OCI-LY3 (cell line): Measurements from ENCODE around the gene ZNF791.

Source experiments
- H2AFZ ChIP-seq: fragments of 200-600, 300-600 bp; shearing (Covaris generic); 2 replicates; pipeline ENCODE4 v1.6.0; 2014; ENCODE audit warnings: antibody characterized with exemption, low read depth, low read length
- H3K27ac ChIP-seq: fragments of 200-600, 300-600 bp; sonication (generic); 2 replicates; pipeline ENCODE4 v1.5.1; 2014; ENCODE audit warnings: mild to moderate bottlenecking, low read length, moderate library complexity, mixed read lengths
- H3K27me3 ChIP-seq: fragments of 200-600, 300-600 bp; sonication (generic); 2 replicates; pipeline ENCODE4 v1.6.1; 2014; ENCODE audit warnings: low read depth, low read length, mixed read lengths
- H3K36me3 ChIP-seq: fragments of 200-600, 300-600 bp; sonication (generic); replicated peaks from 2 replicates; pipeline ENCODE3; 2014; ENCODE audit warnings: low read depth, low read length, mixed read lengths
- H3K4me1 ChIP-seq: fragments of 300-600, 200-600 bp; sonication (generic); 2 replicates; pipeline ENCODE4 v1.6.1; 2014; ENCODE audit warnings: low read length, mixed read lengths
- H3K4me2 ChIP-seq: fragments of 200-600, 300-600 bp; sonication (generic); 2 replicates; pipeline ENCODE4 v1.6.1; 2014; ENCODE audit warnings: low read length, mixed read lengths
- H3K4me3 ChIP-seq: fragments of 300-600, 200-600 bp; sonication (generic); 2 replicates; pipeline ENCODE4 v1.5.1; 2014; ENCODE audit warnings: antibody characterized with exemption, mild to moderate bottlenecking, low read length, moderate library complexity
- H3K79me2 ChIP-seq: fragments of 300-600, 200-600 bp; shearing (Covaris generic); 2 replicates; pipeline ENCODE4 v1.6.1; 2014; ENCODE audit warnings: mild to moderate bottlenecking, low read length, mixed read lengths
- H3K9ac ChIP-seq: fragments of 300-600, 200-600 bp; shearing (Covaris generic); 2 replicates; pipeline ENCODE4 v1.6.0; 2014; ENCODE audit warnings: mild to moderate bottlenecking, low read length, moderate library complexity
- H3K9me3 ChIP-seq: fragments of 200-600, 300-600 bp; shearing (Covaris generic); 2 replicates; pipeline ENCODE4 v1.6.1; 2014; ENCODE audit warnings: low read length, mixed read lengths; ENCODE audit not compliant: insufficient read depth
- H4K20me1 ChIP-seq: fragments of 200-600, 300-600 bp; sonication (generic); 2 replicates; pipeline ENCODE4 v1.6.1; 2016; ENCODE audit warnings: low read length, mixed read lengths; ENCODE audit not compliant: insufficient read depth
- CTCF ChIP-seq: fragments of 200-600, 300-600 bp; sonication (generic); IDR thresholded peaks from 2 replicates; pipeline ENCODE4 v1.5.1; 2014; ENCODE audit warnings: antibody characterized with exemption, low read length, low read depth
- EZH2phosphoT487 ChIP-seq: fragments of 200-600 bp; shearing (Covaris generic); IDR thresholded peaks from 2 replicates; pipeline ENCODE4 v1.6.1; 2018; ENCODE audit warnings: antibody characterized with exemption, mixed run types, low read depth

Gene ZNF791

GRCh38 chr19:12667731-12668302, 57.1 kb downstream of the ZNF791 start:
- Histone ChIP-seq H3K9me3 (no peaks in the 10 kb centered on the region), H3K4me2 (peak overlapping the region; percentile 96), H3K79me2 (peaks cover 73% of the 10 kb centered on the region), H2AFZ (no peak overlapping the region), H3K4me1 (peaks cover 38% of the 10 kb centered on the region), H3K27ac (no peak overlapping the region), H3K4me3 (peak overlapping the region; percentile 88; the same call in 1 of the 2 replicates), H3K36me3 (peaks cover 20% of the 10 kb centered on the region), H4K20me1 (no peaks in the 10 kb centered on the region), H3K9ac (no peak overlapping the region), H3K27me3 (no peaks in the 10 kb centered on the region)
- TF ChIP-seq EZH2phosphoT487 = no peak
- TF ChIP-seq CTCF = no peak

DNA sequence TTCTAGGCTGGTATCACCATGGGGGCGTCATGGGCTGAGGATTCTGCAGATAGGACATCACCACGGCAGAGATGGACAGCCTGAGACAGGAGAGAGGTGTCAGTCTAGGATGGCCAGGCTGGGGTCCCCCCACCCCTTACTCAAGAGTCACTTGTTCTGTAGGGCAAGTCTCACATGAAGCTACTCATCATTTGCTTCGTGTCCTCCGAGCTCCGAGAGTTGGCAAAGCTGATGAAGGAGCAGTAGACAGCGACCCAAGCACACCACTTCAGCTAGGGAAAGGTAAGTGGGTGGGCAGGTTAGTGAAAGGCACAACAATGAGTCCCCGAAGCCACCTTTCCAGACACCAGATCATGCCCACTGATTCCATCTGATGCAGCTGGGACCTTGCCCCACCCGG, 57.6 kb downstream of the ZNF791 start:
- no peak overlapping the region for H3K27ac ChIP-seq
- peaks cover 19% of the 10 kb centered on the region for H3K36me3 ChIP-seq
- peak overlapping the region; percentile 96 for H3K4me2 ChIP-seq
- no peak overlapping the region for H2AFZ ChIP-seq
- peaks cover 70% of the 10 kb centered on the region for H3K79me2 ChIP-seq
- peak overlapping the region; percentile 88; the same call in 1 of the 2 replicates for H3K9ac ChIP-seq
- peaks cover 38% of the 10 kb centered on the region for H3K4me1 ChIP-seq
- H3K27me3 ChIP-seq = no peaks in the 10 kb centered on the region
- no peak for TF ChIP-seq CTCF
- H3K4me3 ChIP-seq = peak overlapping the region; percentile 88
- H3K9me3 ChIP-seq = no peaks in the 10 kb centered on the region
- H4K20me1 ChIP-seq = no peaks in the 10 kb centered on the region

DNA sequence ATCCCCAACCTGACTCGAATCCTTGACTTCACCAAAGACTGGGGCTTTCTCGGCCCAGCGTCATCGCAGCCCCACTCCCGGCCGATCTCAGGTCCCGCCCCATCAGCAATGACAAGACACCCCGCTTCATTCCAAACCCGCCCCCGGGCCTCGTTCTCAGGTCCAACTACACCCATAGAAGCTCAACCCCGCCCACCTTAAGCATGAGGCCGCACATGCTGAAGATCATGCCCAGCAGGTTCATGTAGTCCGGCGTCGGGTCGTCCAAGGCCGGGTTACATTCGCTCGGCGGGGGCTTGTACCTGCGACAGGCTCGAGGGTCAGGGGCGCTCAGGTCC, 58.2 kb downstream of the ZNF791 start:
- no peak overlapping the region; the same call in 1 of the 2 replicates for H2AFZ ChIP-seq

More for the DNA sequence above, 58.2 kb downstream of the ZNF791 start:
- Histone ChIP-seq H3K4me1 (peaks cover 38% of the 10 kb centered on the region), H3K27me3 (no peaks in the 10 kb centered on the region), H3K4me2 (peak overlapping the region; percentile 96), H3K4me3 (peak overlapping the region; percentile 88), H3K9ac (peak overlapping the region; percentile 88), H3K79me2 (peaks cover 65% of the 10 kb centered on the region), H3K27ac (peak overlapping the region; percentile 74), H3K36me3 (peaks cover 16% of the 10 kb centered on the region), H4K20me1 (no peaks in the 10 kb centered on the region), H3K9me3 (no peaks in the 10 kb centered on the region)
- TF ChIP-seq CTCF (no peak), EZH2phosphoT487 (no peak)
